Thoracic aorta (tissue), 2 donors: ENCODE data around the gene ASB6. TPM values are rescaled to one million over a fixed set of nuclear protein-coding genes. Genes with fewer than 3 reads are reported as not detected.

Experiments used
- ATAC-seq: fragments of 150-250 bp; one replicate; pipeline ENCODE4 v1.8.0; 2017; ENCODE audit warnings: low read depth; ENCODE audit not compliant: insufficient number of reproducible peaks, low FRiP score
- DNase-seq: peaks from one replicate; pipeline ENCODE4 v3.0.0-alpha.2; 2020; ENCODE audit warnings: low spot score
- H3K27ac ChIP-seq, 2 donors: fragments of 200-600 bp; sonication (generic); 1 replicate in 1 of 2; 2 replicates in 1 of 2; pipeline ENCODE4 v1.5.1; 2016; ENCODE audit warnings: mild to moderate bottlenecking in 2 of 2, moderate library complexity in 2 of 2
- H3K27me3 ChIP-seq: fragments of 200-600 bp; sonication (generic); replicated peaks from 2 replicates; pipeline ENCODE4 v1.6.0; 2016; ENCODE audit warnings: mild to moderate bottlenecking; ENCODE audit not compliant: insufficient read depth
- H3K36me3 ChIP-seq: fragments of 200-600 bp; sonication (generic); one replicate; pipeline ENCODE4 v1.5.1; 2016
- H3K4me1 ChIP-seq, 2 donors: fragments of 200-600 bp; sonication (generic); 1 replicate in 1 of 2; 2 replicates in 1 of 2; pipeline versions ENCODE4 v1.5.1 to v1.6.0; 2016; ENCODE audit warnings: low read depth in 2 of 2, mild to moderate bottlenecking in 1 of 2; ENCODE audit not compliant: control insufficient read depth in 1 of 2
- H3K4me3 ChIP-seq: fragments of 200-600 bp; sonication (generic); 2 replicates; pipeline ENCODE4 v1.5.1; 2016; ENCODE audit warnings: mild to moderate bottlenecking
- H3K9me3 ChIP-seq: fragments of 200-600 bp; sonication (generic); 2 replicates; pipeline ENCODE4 v1.5.1; 2016
- total RNA-seq, 2 donors: library from RNA; depleted of rRNA; stranded (reverse); fragments of >200 nt; gene quantifications; one replicate each; pipeline versions ENCODE4 v1.1.0 to v1.2.3, GENCODE V29; 2016
- TF ChIP-seq, protein P1 (sequence below): fragments of 200-600 bp; sonication (generic); IDR thresholded peaks from one replicate; pipeline ENCODE4 v1.5.1; 2019; ENCODE audit warnings: antibody characterized with exemption

Gene ASB6
- total RNA-seq, 2 donors from 2014 or later, result 23.0 to 31.0 TPM

DNA sequence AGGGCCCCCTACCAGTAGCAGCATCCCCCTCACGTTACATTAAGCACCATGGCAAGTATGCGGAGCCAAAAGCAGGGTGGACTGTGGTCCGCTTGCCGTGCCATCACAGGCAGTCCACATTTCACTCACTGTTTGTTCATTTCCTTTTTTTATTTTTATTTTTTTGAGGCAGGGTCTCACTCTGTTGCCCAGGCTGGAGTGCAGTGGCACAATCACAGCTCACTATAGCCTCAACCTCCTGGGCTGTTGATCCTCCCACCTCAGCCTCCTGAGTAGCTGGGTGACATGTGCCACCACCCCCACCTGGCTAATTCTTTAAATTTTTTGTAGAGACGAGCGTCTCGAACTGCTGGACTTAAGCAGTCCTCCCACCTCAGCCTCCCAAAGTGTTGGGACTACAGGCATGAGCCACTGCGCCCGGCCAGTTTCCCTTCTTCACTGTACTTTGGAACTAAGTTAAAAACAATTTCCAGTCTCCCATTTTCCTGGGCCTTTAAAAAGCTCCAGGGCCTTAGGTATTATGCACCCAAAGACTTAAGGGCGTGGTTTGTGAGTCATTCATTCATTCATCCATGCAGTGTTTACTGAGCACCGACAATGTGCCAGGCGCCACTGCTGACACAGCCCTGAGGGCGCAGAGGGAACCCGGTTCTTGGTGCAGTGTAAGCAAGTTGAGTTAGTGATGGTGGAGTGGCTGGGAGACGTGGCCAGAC lies 43.4 kb upstream of the ASB6 start:
- H3K4me1 ChIP-seq, result peaks cover 0 to 9% of the 10 kb centered on the region in 2 donors
- H3K36me3 ChIP-seq, result no peaks in the 10 kb centered on the region
- ATAC-seq, result no peak
- no peaks in the 10 kb centered on the region for H3K27me3 ChIP-seq
- H3K27ac ChIP-seq, result no peak overlapping the region
- no peak overlapping the region for H3K4me3 ChIP-seq
- no peaks in the 10 kb centered on the region for H3K9me3 ChIP-seq
- TF ChIP-seq, protein P1, sequence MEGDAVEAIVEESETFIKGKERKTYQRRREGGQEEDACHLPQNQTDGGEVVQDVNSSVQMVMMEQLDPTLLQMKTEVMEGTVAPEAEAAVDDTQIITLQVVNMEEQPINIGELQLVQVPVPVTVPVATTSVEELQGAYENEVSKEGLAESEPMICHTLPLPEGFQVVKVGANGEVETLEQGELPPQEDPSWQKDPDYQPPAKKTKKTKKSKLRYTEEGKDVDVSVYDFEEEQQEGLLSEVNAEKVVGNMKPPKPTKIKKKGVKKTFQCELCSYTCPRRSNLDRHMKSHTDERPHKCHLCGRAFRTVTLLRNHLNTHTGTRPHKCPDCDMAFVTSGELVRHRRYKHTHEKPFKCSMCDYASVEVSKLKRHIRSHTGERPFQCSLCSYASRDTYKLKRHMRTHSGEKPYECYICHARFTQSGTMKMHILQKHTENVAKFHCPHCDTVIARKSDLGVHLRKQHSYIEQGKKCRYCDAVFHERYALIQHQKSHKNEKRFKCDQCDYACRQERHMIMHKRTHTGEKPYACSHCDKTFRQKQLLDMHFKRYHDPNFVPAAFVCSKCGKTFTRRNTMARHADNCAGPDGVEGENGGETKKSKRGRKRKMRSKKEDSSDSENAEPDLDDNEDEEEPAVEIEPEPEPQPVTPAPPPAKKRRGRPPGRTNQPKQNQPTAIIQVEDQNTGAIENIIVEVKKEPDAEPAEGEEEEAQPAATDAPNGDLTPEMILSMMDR, result no peak
- DNase-seq, result no peak

DNA sequence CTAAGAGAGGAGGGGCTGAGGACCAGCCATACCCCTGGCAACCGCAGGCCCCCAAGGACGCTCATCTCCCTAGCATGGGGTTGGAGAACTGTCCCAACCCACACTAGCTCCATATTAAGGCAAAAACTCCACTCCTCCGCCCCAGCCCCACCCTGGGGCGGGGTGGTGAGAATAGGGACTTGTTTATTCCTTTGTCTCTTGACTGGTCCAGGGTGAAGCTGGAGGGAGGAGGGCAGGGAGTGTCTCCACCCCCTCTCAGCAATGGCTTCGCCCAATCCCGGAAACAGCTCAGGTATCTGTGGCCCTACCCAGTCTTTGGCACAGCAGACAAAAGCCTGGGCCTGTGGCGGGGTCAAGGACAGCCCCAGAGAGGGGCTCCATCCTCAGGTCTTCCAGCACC lies 40.4 kb upstream of the ASB6 start:
- no peaks in the 10 kb centered on the region for H3K27me3 ChIP-seq
- H3K4me1 ChIP-seq, result peaks cover 0 to 23% of the 10 kb centered on the region in 2 donors
- H3K27ac ChIP-seq, result no peak overlapping the region
- ATAC-seq (no peak), DNase-seq (no peak)
- no peak overlapping the region for H3K4me3 ChIP-seq
- TF ChIP-seq, protein P1, result no peak
- no peaks in the 10 kb centered on the region for H3K36me3 ChIP-seq
- no peaks in the 10 kb centered on the region for H3K9me3 ChIP-seq

DNA sequence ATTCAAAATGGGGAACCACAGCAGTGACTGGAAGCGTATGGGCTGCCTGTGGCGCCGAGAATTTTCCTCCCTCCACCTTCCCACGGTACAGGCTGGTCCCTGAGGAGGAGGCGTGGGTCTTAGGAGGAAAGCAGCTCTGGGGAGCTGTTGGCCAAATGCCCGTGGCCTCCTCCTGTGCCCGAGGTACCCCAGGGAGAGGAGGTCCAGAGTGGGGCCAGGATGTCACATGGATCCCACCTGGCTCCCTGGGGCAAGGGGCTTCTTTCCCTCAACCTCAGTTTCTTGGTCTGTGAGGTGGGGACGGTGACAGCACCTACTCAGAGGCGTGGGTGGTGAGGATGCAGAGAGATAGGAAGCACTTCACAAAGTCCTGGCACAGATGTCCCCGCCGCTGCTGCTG lies 40.0 kb upstream of the ASB6 start:
- H3K4me1 ChIP-seq, result peaks cover 0 to 24% of the 10 kb centered on the region in 2 donors
- no peaks in the 10 kb centered on the region for H3K36me3 ChIP-seq
- no peak overlapping the region for H3K4me3 ChIP-seq
- ATAC-seq (no peak), DNase-seq (no peak)
- TF ChIP-seq, protein P1, result no peak
- no peaks in the 10 kb centered on the region for H3K27me3 ChIP-seq
- no peaks in the 10 kb centered on the region for H3K9me3 ChIP-seq
- H3K27ac ChIP-seq, result no peak overlapping the region

DNA sequence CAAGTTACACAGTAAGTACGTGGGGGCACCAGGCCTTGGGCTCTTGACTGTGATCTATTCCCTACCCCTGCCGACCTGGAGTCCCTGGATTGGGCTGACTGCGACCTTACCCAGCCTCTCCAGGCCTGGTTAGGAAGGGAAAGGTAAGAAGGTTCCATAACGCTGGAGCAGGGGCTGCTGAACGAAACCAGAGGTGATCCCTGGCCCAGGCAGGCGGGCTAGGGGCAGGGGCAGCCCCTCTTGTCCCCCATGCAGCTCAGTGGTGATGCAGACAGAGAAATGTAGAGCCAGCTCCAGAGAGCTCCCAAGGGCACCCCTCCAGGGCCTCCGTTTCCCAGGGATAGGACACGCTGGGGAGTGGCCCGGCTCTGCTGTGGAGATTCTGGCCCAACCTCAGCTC lies 37.6 kb upstream of the ASB6 start:
- no peaks in the 10 kb centered on the region for H3K36me3 ChIP-seq
- TF ChIP-seq, protein P1, result no peak
- DNase-seq (no peak), ATAC-seq (no peak)
- H3K27ac ChIP-seq, result no peak overlapping the region
- H3K4me1 ChIP-seq, result peaks cover 0 to 40% of the 10 kb centered on the region in 2 donors
- no peaks in the 10 kb centered on the region for H3K9me3 ChIP-seq
- H3K27me3 ChIP-seq, result no peaks in the 10 kb centered on the region
- no peak overlapping the region for H3K4me3 ChIP-seq

DNA sequence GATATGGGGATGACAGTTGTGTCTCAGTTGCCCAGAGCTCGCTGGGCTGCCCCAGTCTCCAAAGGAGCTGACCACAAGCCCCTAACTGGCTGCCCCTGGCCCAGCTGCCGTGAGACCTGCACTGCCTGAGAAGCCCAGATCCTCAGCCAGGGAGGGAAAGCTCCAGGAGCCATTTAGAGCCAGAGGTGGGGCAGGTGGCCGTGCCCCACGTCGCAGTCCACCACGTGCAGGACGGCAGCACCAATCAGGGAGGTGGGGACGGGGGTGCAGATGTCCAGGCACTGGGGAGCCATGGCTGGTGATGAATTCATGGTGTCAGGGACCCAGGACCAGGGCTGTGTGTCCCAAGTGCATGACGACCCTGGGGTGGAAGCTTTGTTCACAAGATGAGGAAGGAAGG lies 36.9 kb upstream of the ASB6 start:
- H3K36me3 ChIP-seq, result no peaks in the 10 kb centered on the region
- ATAC-seq (no peak), DNase-seq (no peak)
- H3K4me1 ChIP-seq, result peaks cover 0 to 47% of the 10 kb centered on the region in 2 donors
- H3K27ac ChIP-seq, result no peak overlapping the region
- H3K27me3 ChIP-seq, result no peaks in the 10 kb centered on the region
- H3K4me3 ChIP-seq, result no peak overlapping the region
- no peaks in the 10 kb centered on the region for H3K9me3 ChIP-seq
- TF ChIP-seq, protein P1, result no peak
